Fibroblast of mammary gland (primary cell): ENCODE data around the gene ANKRD11.

ENCODE experiments used
- DNase-seq: peaks from one replicate; pipeline ENCODE4 v3.0.0-alpha.2; 2010; ENCODE audit warnings: low read depth
- H3K4me3 ChIP-seq: 2 replicates; pipeline ENCODE4 v1.5.1; 2011; ENCODE audit warnings: low read depth, mild to moderate bottlenecking, low read length, moderate library complexity; ENCODE audit not compliant: control insufficient read depth
- CTCF ChIP-seq: conservative IDR thresholded peaks from 2 replicates; pipeline ENCODE4 v1.5.1; 2011; ENCODE audit warnings: low read depth, low read length, inconsistent platforms; ENCODE audit not compliant: control insufficient read depth, insufficient read depth

ANKRD11 gene

DNA sequence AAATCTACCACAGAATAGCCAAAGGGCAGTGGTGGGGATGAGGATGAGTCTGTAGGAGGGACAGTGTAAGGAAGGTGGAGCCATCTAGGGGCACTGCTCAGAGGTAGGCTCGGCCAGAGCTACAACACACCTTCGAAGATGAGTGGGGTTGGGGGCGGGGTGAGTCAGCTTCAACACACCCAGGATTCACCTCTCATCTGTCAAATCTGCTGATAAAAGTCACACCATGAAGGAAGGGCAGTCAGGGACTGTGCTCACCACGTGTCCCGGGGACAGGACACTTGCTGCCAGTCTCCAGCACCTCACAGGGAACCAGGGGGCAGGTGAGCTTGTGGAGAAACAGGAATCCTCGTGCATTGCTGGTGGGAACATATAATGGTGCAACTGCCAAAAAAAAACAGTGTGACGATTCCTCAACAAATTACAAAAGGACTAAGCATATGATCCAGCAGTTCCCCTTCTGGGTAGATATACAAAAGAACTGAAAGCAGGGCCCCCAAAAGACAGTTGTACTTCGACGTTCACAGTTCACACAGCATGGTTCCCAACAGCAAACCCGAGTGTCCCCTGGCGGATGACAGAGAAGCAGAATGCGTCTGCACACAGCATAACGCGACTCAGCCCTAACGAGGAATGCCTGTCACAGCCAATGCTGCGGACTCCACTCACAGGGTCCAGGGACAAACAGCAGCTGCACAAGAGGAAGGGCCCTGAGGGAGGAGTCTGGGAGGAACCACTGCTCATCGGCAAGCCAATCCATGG is 133.1 kb downstream of the ANKRD11 start:
- TF ChIP-seq CTCF: no peak
- DNase-seq: no peak
- no peak overlapping the region for H3K4me3 ChIP-seq

- DNase-seq: no peak
- H3K4me3 ChIP-seq: no peak overlapping the region
- TF ChIP-seq CTCF: no peak
Observed at GRCh38 chr16:89355686-89356085, 134.7 kb downstream of the ANKRD11 start.

DNA sequence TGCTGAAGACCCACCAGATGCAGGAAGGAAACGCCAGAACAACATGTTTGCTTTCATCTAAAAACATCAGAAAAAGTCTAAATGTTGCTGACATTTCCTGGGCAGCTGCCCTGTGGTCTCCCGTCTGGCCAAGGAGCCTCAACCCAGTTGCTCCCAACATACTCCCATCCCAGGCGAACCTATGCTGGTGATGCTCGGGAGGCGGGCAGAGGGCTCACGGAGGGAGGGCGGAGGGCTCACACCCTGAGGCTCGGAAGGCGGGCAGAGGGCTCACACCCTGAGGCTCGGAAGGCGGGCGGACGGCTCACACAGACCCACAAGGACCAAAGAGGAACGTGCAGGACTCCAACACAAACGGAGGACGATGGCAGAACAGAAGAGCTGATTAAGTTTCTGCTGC is 135.4 kb downstream of the ANKRD11 start:
- DNase-seq: no peak
- H3K4me3 ChIP-seq: no peak overlapping the region
- TF ChIP-seq CTCF: no peak

DNA sequence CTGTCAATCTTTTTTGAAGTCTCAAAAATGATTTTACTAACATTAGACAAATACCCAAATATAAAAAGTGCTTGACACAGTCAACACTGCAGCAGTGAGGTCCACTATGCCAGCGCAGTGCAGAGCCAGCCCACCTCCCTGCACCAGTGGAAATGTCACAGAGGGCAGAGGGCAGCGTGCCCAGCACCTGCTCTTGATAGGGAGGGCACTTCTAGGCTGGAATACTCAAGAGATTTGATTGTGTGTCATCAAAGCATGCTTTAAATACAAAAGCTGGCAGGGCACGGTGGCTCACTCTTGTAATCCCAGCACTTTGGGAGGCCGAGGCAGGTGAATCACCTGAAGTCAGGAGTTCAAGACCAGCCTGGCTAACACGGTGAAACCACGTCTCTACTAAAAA is 136.0 kb downstream of the ANKRD11 start:
- no peak for TF ChIP-seq CTCF
- no peak for DNase-seq
- no peak overlapping the region for H3K4me3 ChIP-seq

- H3K4me3 ChIP-seq: no peak overlapping the region
- no peak for DNase-seq
- TF ChIP-seq CTCF: no peak
Observed at GRCh38 chr16:89352091-89352681, 138.2 kb downstream of the ANKRD11 start.

DNA sequence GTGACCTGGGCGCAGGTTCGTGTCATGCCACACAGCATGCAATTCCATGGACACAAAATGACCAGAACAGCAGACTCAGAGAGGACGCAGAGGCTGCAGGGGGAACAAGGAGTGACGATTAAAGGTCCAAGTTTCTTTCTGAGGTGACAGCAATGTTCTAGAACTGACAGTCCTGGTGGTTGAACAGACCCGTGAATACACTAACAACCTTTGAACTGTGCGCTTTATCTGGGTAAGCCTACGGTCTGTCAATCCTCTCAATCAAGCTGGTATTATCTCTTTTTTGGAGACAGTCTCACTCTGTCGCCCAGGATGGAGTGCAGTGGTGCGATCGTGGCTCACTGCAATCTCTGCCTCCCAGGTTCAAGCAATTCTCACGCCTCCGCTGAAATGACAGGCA is 138.7 kb downstream of the ANKRD11 start:
- no peak for TF ChIP-seq CTCF
- DNase-seq: no peak
- H3K4me3 ChIP-seq: no peak overlapping the region
